Left ventricle myocardium inferior (tissue), 1 donor: ENCODE data around the gene BRINP2. TPM values are rescaled to one million over a fixed set of nuclear protein-coding genes. Genes with fewer than 3 reads are reported as not detected.

Experiments used
- DNase-seq: peaks from one replicate; pipeline ENCODE4 v3.0.0-alpha.2; 2020
- H3K27ac ChIP-seq: fragments of 200-600 bp; replicated peaks from 2 replicates; pipeline ENCODE4 v1.8.0; 2021
- H3K27me3 ChIP-seq: fragments of 200-600 bp; 2 replicates; pipeline ENCODE4 v1.8.0; 2021; ENCODE audit warnings: low read depth
- H3K36me3 ChIP-seq: fragments of 200-600 bp; 2 replicates; pipeline ENCODE4 v1.8.0; 2021
- H3K4me1 ChIP-seq: fragments of 200-600 bp; 2 replicates; pipeline ENCODE4 v1.8.0; 2021
- H3K4me3 ChIP-seq: fragments of 200-600 bp; 2 replicates; pipeline ENCODE4 v1.8.0; 2021; ENCODE audit warnings: mild to moderate bottlenecking, moderate library complexity
- H3K9me3 ChIP-seq: fragments of 200-600 bp; replicated peaks from 2 replicates; pipeline ENCODE4 v1.8.0; 2021
- intact Hi-C: fragments of 100-400 bp; cut with micrococcal nuclease; formaldehyde crosslinking; loops from one replicate; pipeline ENCODE4 v1.11.0; 2022
- total RNA-seq: library from RNA; stranded (reverse); fragmentation: NEBNext Ultra II Directional; extraction: Animal tissue kit (Norgen Biotek cat#: 25700); gene quantifications from one replicate; pipeline ENCODE4 v1.2.1, GENCODE V29; 2021
- TF ChIP-seq, protein P1 (sequence below): fragments of 200-600 bp; IDR thresholded peaks from 2 replicates; pipeline ENCODE4 v1.8.0; 2021; ENCODE audit warnings: antibody characterized with exemption, mild to moderate bottlenecking, borderline replicate concordance
- donor health status: DM: no; HTN: yes; CAD: no; lungs with severe emphysema.

BRINP2 gene
- total RNA-seq, 1 donor from 2014 or later: 0.66 TPM

DNA sequence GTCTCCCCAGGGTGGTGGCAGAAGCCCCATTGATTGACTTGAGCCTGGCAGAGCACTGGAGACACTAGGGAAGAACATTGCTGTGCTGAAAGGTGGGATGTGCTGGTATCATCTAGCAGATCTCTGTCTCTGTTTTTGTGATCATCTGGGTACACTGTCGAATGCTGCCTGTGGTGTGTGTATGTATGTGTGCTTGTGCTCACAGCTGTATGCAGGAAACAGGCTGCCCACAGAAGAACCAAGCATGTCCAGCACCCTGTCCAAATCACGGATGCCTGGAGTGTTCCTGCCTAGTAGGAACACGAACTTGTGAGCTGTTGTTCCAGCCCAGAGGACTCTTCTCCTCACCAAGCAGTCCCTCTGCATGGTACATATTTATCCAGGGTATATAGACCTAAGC lies 1.5 kb downstream of the BRINP2 start:
- Histone ChIP-seq H3K4me3 (no peak overlapping the region), H3K4me1 (peaks cover 12% of the 10 kb centered on the region), H3K27ac (no peak overlapping the region), H3K9me3 (peaks cover 5% of the 10 kb centered on the region), H3K27me3 (peaks cover 95% of the 10 kb centered on the region), H3K36me3 (no peaks in the 10 kb centered on the region)
- intact Hi-C loops: no loop called here
- DNase-seq: no peak
- TF ChIP-seq, protein P1, sequence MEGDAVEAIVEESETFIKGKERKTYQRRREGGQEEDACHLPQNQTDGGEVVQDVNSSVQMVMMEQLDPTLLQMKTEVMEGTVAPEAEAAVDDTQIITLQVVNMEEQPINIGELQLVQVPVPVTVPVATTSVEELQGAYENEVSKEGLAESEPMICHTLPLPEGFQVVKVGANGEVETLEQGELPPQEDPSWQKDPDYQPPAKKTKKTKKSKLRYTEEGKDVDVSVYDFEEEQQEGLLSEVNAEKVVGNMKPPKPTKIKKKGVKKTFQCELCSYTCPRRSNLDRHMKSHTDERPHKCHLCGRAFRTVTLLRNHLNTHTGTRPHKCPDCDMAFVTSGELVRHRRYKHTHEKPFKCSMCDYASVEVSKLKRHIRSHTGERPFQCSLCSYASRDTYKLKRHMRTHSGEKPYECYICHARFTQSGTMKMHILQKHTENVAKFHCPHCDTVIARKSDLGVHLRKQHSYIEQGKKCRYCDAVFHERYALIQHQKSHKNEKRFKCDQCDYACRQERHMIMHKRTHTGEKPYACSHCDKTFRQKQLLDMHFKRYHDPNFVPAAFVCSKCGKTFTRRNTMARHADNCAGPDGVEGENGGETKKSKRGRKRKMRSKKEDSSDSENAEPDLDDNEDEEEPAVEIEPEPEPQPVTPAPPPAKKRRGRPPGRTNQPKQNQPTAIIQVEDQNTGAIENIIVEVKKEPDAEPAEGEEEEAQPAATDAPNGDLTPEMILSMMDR: no peak

DNA sequence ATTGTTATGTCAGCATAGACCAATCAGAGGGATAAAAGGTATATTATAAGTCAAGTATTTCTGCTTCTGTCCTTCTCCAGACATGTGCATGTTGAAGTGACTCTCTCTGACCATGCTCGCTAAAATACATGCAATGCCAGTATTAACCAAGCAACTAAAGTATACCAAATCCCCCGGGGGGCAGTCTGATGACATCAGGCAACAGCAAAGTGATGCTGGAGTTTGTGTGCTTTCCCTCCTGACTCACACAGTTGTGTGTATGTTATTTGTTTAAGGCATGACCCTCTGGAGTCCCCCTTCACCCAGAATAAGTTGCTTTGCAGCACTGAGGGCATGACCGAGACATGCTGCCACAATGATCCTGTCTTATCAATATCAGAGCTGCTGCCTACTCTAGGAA lies 2.1 kb downstream of the BRINP2 start:
- H3K4me1 ChIP-seq: peaks cover 12% of the 10 kb centered on the region
- H3K4me3 ChIP-seq: no peak overlapping the region
- intact Hi-C loops: no loop called here
- no peaks in the 10 kb centered on the region for H3K36me3 ChIP-seq
- peaks cover 94% of the 10 kb centered on the region for H3K27me3 ChIP-seq
- DNase-seq: no peak
- peaks cover 5% of the 10 kb centered on the region for H3K9me3 ChIP-seq
- H3K27ac ChIP-seq: no peak overlapping the region
- TF ChIP-seq, protein P1: no peak

DNA sequence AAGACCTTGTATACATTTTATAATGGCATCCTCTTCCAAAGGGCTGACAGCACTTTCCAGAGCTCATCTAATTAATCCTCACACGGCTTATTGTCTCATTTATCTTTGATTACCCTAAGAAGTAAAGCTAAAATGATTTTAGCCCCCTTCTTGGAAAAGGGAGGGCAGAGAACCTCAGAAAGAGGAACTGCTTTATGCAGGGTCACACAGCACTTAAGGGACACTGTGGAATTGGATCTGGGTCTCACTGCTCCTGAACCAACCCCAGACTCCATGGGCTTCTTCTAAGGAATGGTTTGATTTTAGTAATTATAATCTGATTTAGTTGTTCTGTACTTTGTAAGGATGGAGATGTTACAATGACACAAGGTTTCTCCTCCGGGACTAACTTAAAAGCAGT lies 3.2 kb downstream of the BRINP2 start:
- DNase-seq: no peak
- TF ChIP-seq, protein P1: no peak
- intact Hi-C loops: no loop called here
- H3K9me3 ChIP-seq: peaks cover 5% of the 10 kb centered on the region
- no peaks in the 10 kb centered on the region for H3K36me3 ChIP-seq
- H3K27me3 ChIP-seq: peaks cover 94% of the 10 kb centered on the region
- H3K27ac ChIP-seq: no peak overlapping the region
- peaks cover 12% of the 10 kb centered on the region for H3K4me1 ChIP-seq
- H3K4me3 ChIP-seq: no peak overlapping the region

DNA sequence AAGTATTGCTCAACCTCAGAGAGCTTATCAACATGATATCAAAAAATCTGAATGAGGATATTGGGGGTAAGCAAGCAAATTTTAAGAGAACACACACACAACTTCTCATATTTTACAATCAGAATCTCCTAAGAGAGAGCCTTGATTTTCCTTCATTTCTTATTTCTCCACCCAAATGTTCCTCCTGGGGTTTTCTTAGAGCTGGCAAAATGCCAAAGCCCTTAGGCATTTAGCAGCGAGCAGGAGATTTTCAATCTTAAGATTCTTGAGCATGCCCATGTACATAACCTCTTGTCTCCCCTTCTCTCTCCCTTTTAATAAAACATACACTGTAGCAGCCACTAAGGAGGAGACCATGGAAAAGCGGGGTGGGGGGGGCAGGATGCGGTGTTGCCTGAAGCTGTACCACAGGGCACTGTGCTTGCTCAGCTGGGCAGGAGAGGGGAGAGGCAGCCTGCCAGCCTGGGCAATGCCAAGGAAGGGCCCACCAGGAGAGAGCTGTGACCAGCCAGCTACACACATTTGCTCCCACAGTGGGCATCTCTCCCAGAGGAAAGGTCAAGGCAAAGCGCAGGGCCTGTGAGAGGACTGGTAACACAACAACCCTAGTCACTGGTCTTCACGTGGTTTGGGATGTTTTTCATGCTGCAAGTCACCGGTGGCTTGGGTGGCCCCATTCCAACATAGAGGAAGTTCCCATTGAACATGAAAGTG lies 4.3 kb downstream of the BRINP2 start:
- Histone ChIP-seq H3K27me3 (peaks cover 94% of the 10 kb centered on the region), H3K4me3 (no peak overlapping the region), H3K27ac (no peak overlapping the region), H3K9me3 (peaks cover 5% of the 10 kb centered on the region), H3K36me3 (no peaks in the 10 kb centered on the region), H3K4me1 (peaks cover 12% of the 10 kb centered on the region)
- DNase-seq: no peak
- intact Hi-C loops: no loop called here
- TF ChIP-seq, protein P1: no peak

DNA sequence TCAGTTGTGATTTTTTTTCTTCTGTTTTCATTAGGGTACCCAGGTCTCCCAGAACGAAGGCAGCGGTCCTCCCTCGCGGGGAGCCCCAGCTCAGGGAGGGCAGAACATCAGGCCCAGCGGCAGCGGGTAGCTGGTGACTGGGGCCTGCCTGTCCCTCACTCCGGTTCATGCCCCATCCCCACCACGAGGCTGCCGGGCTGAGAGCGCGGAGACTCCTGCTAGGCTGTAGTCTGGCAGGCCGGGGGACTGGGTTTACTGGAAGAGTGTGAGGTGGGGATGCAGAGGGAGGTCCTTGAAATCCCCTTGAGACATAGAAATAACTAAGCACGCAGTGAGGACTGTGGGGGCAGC lies 10.5 kb downstream of the BRINP2 start:
- DNase-seq: no peak
- intact Hi-C loops: loop anchor here (5.0 to 10.0 kb wide), 2 partner anchors 64 to 284 kb away; no protein-coding TSS in a partner anchor
- H3K9me3 ChIP-seq: peaks cover 5% of the 10 kb centered on the region
- H3K4me1 ChIP-seq: peaks cover 7% of the 10 kb centered on the region
- peaks cover 92% of the 10 kb centered on the region for H3K27me3 ChIP-seq
- TF ChIP-seq, protein P1: no peak
- no peaks in the 10 kb centered on the region for H3K36me3 ChIP-seq
- peak overlapping the region; percentile 42 for H3K4me3 ChIP-seq
- no peak overlapping the region for H3K27ac ChIP-seq
